ENCODE results near the gene PILRA. TPM values are rescaled to one million over a fixed set of nuclear protein-coding genes. Genes with fewer than 3 reads are reported as not detected.

Gene PILRA
- total and polyA plus RNA-seq, 2 donors (not counting 1 experiment from before 2014, with no cell fraction given) = 10.3 to 23.0 TPM

GRCh38 chr7:100429637-100430492 lies 56.6 kb downstream of the PILRA start, which contains the start of gene MEPCE:
TSS of gene MEPCE (plus strand) at chr7:100429831. CDS start at chr7:100430019, 188 bp downstream.
- POLR2A ChIA-PET = interaction anchor here (0.5 to 3.5 kb wide), 36 partner anchors 10 to 871 kb away, joined by 3 to 44 read pairs (median 5); partner anchors contain the start of genes AP4M1, FBXO24, GNB2 and GPC2
- Histone ChIP-seq H3K4me1 (ENCODE audit: control insufficient read depth in 2 of 2, insufficient read depth in 2 of 2, low read length in 2 of 2) (peaks cover 27 to 42% of the 10 kb centered on the region in 2 donors), H3K9ac (ENCODE audit: low read length) (peak within 1 kb of the TSS; percentile 100), H3K9me3 (ENCODE audit: control extremely low read depth in 1 of 3, control insufficient read depth in 2 of 3, insufficient read depth in 1 of 3, low read length in 2 of 3) (peaks cover 0 to 7% (median 0%) of the 10 kb centered on the region in 3 donors), H3K4me3 (ENCODE audit: control extremely low read depth in 1 of 5, extremely low read depth in 1 of 5, insufficient read depth in 1 of 5, low read depth in 2 of 5, low read length in 4 of 5) (peak within 1 kb of the TSS; percentile 73 to 91 (median 85)), H4K20me1 (ENCODE audit: control insufficient read depth, insufficient read depth, low read length, poor library complexity, severe bottlenecking) (peaks cover 37% of the 10 kb centered on the region), H2AFZ (ENCODE audit: insufficient read depth, low read depth, low read length, poor library complexity, severe bottlenecking) (peak within 1 kb of the TSS; percentile 63), H3K79me2 (ENCODE audit: control insufficient read depth, insufficient read depth, low read length) (peaks cover 29% of the 10 kb centered on the region), H3K27me3 (replicated peaks in 1 of 4; ENCODE audit: control extremely low read depth in 1 of 4, control insufficient read depth in 3 of 4, insufficient read depth in 4 of 4, low read length in 3 of 4) (no peaks in the 10 kb centered on the region), H3K4me2 (replicated peaks; ENCODE audit: low read depth, low read length, poor library complexity, severe bottlenecking) (peak within 1 kb of the TSS; percentile 84), H3K27ac (ENCODE audit: low read length in 2 of 2) (peak within 1 kb of the TSS; percentile 99 to 100), H3K36me3 (replicated peaks in 1 of 2; ENCODE audit: control extremely low read depth in 1 of 2, control insufficient read depth in 1 of 2, extremely low read depth in 1 of 2, insufficient read depth in 2 of 2, low read length in 1 of 2) (peaks cover 5 to 29% of the 10 kb centered on the region in 2 experiments)
- H3K27ac Mint-ChIP-seq = peak within 1 kb of the TSS; percentile 100
- intact Hi-C loops (cut with micrococcal nuclease) = loop anchor here (1.0 to 2.0 kb wide), 8 partner anchors 33 to 245 kb away; partner anchors contain the start of genes AGFG2, FBXO24, LRCH4 and MOSPD3
- ATAC-seq (ENCODE audit: low read depth) (peak; percentile 36), DNase-seq (peak; percentile 96)
- WGBS (ENCODE audit: insufficient coverage) = under 1% methylated on average over 86 of the region's 95 CpGs
- no peak for TF ChIP-seq EZH2 (IDR thresholded peaks at IDR 0.05; ENCODE audit: borderline replicate concordance, insufficient read depth, low read depth, low read length, poor library complexity, severe bottlenecking)
- TF ChIP-seq, protein P1, sequence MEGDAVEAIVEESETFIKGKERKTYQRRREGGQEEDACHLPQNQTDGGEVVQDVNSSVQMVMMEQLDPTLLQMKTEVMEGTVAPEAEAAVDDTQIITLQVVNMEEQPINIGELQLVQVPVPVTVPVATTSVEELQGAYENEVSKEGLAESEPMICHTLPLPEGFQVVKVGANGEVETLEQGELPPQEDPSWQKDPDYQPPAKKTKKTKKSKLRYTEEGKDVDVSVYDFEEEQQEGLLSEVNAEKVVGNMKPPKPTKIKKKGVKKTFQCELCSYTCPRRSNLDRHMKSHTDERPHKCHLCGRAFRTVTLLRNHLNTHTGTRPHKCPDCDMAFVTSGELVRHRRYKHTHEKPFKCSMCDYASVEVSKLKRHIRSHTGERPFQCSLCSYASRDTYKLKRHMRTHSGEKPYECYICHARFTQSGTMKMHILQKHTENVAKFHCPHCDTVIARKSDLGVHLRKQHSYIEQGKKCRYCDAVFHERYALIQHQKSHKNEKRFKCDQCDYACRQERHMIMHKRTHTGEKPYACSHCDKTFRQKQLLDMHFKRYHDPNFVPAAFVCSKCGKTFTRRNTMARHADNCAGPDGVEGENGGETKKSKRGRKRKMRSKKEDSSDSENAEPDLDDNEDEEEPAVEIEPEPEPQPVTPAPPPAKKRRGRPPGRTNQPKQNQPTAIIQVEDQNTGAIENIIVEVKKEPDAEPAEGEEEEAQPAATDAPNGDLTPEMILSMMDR (IDR thresholded peaks at IDR 0.05) = no peak
- H3K4me1 Mint-ChIP-seq = peaks cover 49% of the 10 kb centered on the region
- H3K4me3 Mint-ChIP-seq = peak within 1 kb of the TSS; percentile 97
- H3K27me3 Mint-ChIP-seq = no peaks in the 10 kb centered on the region
- CTCF ChIA-PET = interaction anchor here (0.7 to 3.4 kb wide), 7 partner anchors 15 to 298 kb away, joined by 3 to 19 read pairs (median 6); no protein-coding TSS in a partner anchor
- no peaks in the 10 kb centered on the region for H3K9me3 Mint-ChIP-seq (ENCODE audit: insufficient read depth)

All from B cell (primary cell).